ENCODE measurements around the gene KCNMB1. TPM values are rescaled to one million over a fixed set of nuclear protein-coding genes. Genes with fewer than 3 reads are reported as not detected.

Gene KCNMB1
- total and polyA plus RNA-seq, 4 donors: 1.4 to 5.2 (median 2.3) TPM

GRCh38 chr5:170343177-170343576 lies 46.0 kb downstream of the KCNMB1 start:
- TF ChIP-seq, protein P1, sequence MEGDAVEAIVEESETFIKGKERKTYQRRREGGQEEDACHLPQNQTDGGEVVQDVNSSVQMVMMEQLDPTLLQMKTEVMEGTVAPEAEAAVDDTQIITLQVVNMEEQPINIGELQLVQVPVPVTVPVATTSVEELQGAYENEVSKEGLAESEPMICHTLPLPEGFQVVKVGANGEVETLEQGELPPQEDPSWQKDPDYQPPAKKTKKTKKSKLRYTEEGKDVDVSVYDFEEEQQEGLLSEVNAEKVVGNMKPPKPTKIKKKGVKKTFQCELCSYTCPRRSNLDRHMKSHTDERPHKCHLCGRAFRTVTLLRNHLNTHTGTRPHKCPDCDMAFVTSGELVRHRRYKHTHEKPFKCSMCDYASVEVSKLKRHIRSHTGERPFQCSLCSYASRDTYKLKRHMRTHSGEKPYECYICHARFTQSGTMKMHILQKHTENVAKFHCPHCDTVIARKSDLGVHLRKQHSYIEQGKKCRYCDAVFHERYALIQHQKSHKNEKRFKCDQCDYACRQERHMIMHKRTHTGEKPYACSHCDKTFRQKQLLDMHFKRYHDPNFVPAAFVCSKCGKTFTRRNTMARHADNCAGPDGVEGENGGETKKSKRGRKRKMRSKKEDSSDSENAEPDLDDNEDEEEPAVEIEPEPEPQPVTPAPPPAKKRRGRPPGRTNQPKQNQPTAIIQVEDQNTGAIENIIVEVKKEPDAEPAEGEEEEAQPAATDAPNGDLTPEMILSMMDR (IDR thresholded peaks at IDR 0.05; ENCODE audit: control extremely low read depth, extremely low read depth): no peak
- peaks cover 0 to 1% (median 0%) of the 10 kb centered on the region in 4 donors for H3K9me3 ChIP-seq (ENCODE audit: control insufficient read depth in 4 of 4, insufficient read depth in 3 of 4, low read length in 3 of 4)
- WGBS, 2 donors: 84% methylated on average over 3 of the region's 3 CpGs
- no peak overlapping the region for H3K4me3 ChIP-seq
- no peak overlapping the region for H3K9ac ChIP-seq (ENCODE audit: insufficient read depth in 1 of 2, low read length in 2 of 2)
- DNase-seq (no peak), ATAC-seq (ENCODE audit: insufficient read depth, low FRiP score) (no peak)
- H3K4me1 ChIP-seq (ENCODE audit: control insufficient read depth in 5 of 5, insufficient read depth in 5 of 5, low read length in 5 of 5): peaks cover 0 to 4% (median 0%) of the 10 kb centered on the region in 5 donors
- peaks cover 0 to 9% (median 0%) of the 10 kb centered on the region in 3 donors for H3K27me3 ChIP-seq (ENCODE audit: control insufficient read depth in 3 of 3, insufficient read depth in 3 of 3, low read length in 2 of 3)
- H3K27ac ChIP-seq (ENCODE audit: low read depth in 1 of 2, low read length in 1 of 2): peak overlapping the region in 1 of 2 donors; percentile 3
- no peaks in the 10 kb centered on the region for H3K36me3 ChIP-seq (ENCODE audit: control insufficient read depth in 4 of 4, insufficient read depth in 4 of 4, low read length in 4 of 4)

DNA sequence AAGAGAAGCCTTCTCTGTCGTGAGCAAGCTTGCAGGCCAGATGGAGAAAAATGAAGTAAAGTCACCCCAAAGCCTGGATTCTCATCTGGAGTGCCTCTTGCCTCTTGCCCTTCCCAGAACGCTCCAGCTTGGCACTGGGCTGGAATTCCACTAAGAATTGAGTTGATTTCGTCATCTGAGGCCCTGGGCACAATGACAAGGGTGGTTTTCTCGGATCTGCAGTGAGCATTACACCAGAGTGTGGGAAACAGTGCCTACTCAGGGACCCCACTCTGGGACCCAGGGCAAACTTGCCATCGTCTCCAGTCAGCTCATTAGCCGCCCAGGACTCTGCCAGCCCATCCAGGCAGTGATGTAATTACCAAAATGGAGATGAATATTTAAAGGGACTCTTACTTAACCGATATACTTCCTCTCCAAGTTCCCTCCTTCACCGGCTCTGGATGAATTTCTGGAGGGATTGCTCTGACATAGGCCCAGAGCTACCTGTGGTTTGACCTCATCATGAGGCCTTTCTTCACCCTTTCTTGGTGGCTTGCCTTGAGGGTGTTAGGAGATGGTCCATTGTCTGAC lies 46.9 kb downstream of the KCNMB1 start:
- Histone ChIP-seq H3K4me1 (ENCODE audit: control insufficient read depth in 5 of 5, insufficient read depth in 5 of 5, low read length in 5 of 5) (peaks cover 0 to 4% (median 0%) of the 10 kb centered on the region in 5 donors), H3K4me3 (no peak overlapping the region), H3K9me3 (ENCODE audit: control insufficient read depth in 4 of 4, insufficient read depth in 3 of 4, low read length in 3 of 4) (peaks cover 0 to 1% (median 0%) of the 10 kb centered on the region in 4 donors), H3K27ac (ENCODE audit: low read depth in 1 of 2, low read length in 1 of 2) (no peak overlapping the region), H3K27me3 (ENCODE audit: control insufficient read depth in 3 of 3, insufficient read depth in 3 of 3, low read length in 2 of 3) (peaks cover 0 to 3% (median 0%) of the 10 kb centered on the region in 3 donors), H3K9ac (ENCODE audit: insufficient read depth in 1 of 2, low read length in 2 of 2) (no peak overlapping the region), H3K36me3 (ENCODE audit: control insufficient read depth in 4 of 4, insufficient read depth in 4 of 4, low read length in 4 of 4) (no peaks in the 10 kb centered on the region)
- WGBS, 2 donors: 48 to 53% methylated on average over 8 of the region's 8 CpGs
- DNase-seq (no peak), ATAC-seq (ENCODE audit: insufficient read depth, low FRiP score) (no peak)
- TF ChIP-seq, protein P1 (IDR thresholded peaks at IDR 0.05; ENCODE audit: control extremely low read depth, extremely low read depth): no peak

DNA sequence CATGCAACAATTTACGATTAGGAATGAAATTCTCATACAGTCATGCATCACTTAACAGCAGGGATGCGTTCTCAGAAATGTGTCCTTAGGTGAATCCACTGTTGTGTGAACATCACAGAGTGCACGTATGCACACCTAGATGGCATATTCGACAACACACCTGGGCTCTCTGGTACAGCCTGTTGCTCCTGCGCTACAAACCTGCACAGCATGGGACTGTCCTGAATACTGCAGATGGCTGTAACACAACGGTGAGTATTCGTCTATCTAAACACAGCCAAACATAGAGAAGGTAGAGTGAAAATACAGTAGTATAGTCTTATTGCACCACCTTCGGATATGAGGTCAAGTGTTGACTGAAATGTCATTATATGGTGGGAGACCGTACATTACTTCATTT lies 47.6 kb downstream of the KCNMB1 start:
- Histone ChIP-seq H3K27me3 (ENCODE audit: control insufficient read depth in 3 of 3, insufficient read depth in 3 of 3, low read length in 2 of 3) (peaks cover 0 to 2% (median 0%) of the 10 kb centered on the region in 3 donors), H3K36me3 (ENCODE audit: control insufficient read depth in 4 of 4, insufficient read depth in 4 of 4, low read length in 4 of 4) (no peaks in the 10 kb centered on the region), H3K27ac (ENCODE audit: low read depth in 1 of 2, low read length in 1 of 2) (no peak overlapping the region), H3K4me3 (no peak overlapping the region), H3K4me1 (ENCODE audit: control insufficient read depth in 5 of 5, insufficient read depth in 5 of 5, low read length in 5 of 5) (peaks cover 0 to 4% (median 0%) of the 10 kb centered on the region in 5 donors), H3K9me3 (ENCODE audit: control insufficient read depth in 4 of 4, insufficient read depth in 3 of 4, low read length in 3 of 4) (no peaks in the 10 kb centered on the region), H3K9ac (ENCODE audit: insufficient read depth in 1 of 2, low read length in 2 of 2) (no peak overlapping the region)
- no peak for DNase-seq
- 93 to 94% methylated on average over 9 of the region's 9 CpGs for WGBS, 2 donors
- TF ChIP-seq, protein P1 (IDR thresholded peaks at IDR 0.05; ENCODE audit: control extremely low read depth, extremely low read depth): no peak
- ATAC-seq (ENCODE audit: insufficient read depth, low FRiP score): no peak

- Histone ChIP-seq H3K4me1 (ENCODE audit: control insufficient read depth in 5 of 5, insufficient read depth in 5 of 5, low read length in 5 of 5) (peaks cover 0 to 4% (median 0%) of the 10 kb centered on the region in 5 donors), H3K9me3 (ENCODE audit: control insufficient read depth in 4 of 4, insufficient read depth in 3 of 4, low read length in 3 of 4) (no peaks in the 10 kb centered on the region)
Observed at GRCh38 chr5:170339780-170340167, 49.4 kb downstream of the KCNMB1 start.

More at GRCh38 chr5:170339780-170340167, 49.4 kb downstream of the KCNMB1 start:
- TF ChIP-seq, protein P1 (IDR thresholded peaks at IDR 0.05; ENCODE audit: control extremely low read depth, extremely low read depth): no peak
- WGBS, 2 donors: 91 to 100% methylated on average over 1 of the region's 1 CpG
- Histone ChIP-seq H3K4me3 (no peak overlapping the region), H3K9ac (ENCODE audit: insufficient read depth in 1 of 2, low read length in 2 of 2) (no peak overlapping the region), H3K27me3 (ENCODE audit: control insufficient read depth in 3 of 3, insufficient read depth in 3 of 3, low read length in 2 of 3) (peaks cover 0 to 2% (median 0%) of the 10 kb centered on the region in 3 donors), H3K27ac (ENCODE audit: low read depth in 1 of 2, low read length in 1 of 2) (no peak overlapping the region), H3K36me3 (ENCODE audit: control insufficient read depth in 4 of 4, insufficient read depth in 4 of 4, low read length in 4 of 4) (no peaks in the 10 kb centered on the region)
- DNase-seq (no peak), ATAC-seq (ENCODE audit: insufficient read depth, low FRiP score) (no peak)
